Fibroblast of skin of back (primary cell): ENCODE measurements around the gene PYGO2.
"Not testable (repeated sequence)": the region's sequence is repeated elsewhere in the genome, so short reads cannot be mapped to it uniquely, and the experiment has no call there.

Experiments used
- DNase-seq: peaks from one replicate; pipeline ENCODE4 v3.0.0-alpha.2; 2013

Gene PYGO2

DNA sequence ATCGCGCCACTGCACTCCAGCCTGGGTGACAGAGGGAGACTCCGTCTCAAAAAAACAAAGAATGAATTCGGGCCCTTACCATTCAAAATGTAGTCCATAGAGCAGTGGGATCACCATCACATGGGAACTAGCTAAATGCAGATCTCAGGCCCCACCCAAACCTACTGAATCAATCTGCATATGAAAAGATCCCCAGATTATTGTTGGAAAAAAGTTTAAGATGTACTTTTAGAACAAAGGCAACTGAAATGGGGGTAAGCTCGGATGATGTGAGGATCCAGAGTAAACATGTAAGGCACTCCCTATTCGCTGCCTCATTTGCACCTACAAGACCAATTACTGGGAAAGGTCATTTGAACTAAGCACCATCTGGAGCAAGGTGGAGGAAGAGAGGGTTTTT, 20.8 kb upstream of the PYGO2 start:
- DNase-seq, result no peak

DNA sequence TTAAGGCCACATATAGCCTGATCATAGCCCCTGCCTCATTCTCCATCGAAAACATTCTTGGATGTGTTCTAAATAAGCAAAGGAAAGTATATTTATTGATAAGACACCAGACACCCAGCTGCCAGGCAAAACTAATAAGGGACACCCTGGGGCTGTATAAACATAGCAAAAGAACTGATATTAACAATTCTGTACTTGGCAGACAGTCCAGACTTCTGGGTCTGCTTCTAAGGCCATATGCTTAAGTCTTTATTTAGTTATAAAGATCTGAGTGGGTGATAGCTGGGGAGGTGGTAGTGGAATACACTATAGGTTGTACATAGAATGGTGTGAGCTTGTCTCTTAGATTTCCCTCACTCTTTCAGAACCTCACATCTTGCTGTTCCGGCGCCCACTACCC, 16.8 kb upstream of the PYGO2 start:
- no peak for DNase-seq

- DNase-seq, result not testable (repeated sequence)
These were observed 16.2 kb upstream of the PYGO2 start for GRCh38 chr1:154977762-154978161.

- peak; percentile 60 for DNase-seq
These were observed 14.0 kb upstream of the PYGO2 start for GRCh38 chr1:154975409-154976059.

GRCh38 chr1:154974808-154975408, 13.3 kb upstream of the PYGO2 start:
- DNase-seq, result peak; percentile 95

DNA sequence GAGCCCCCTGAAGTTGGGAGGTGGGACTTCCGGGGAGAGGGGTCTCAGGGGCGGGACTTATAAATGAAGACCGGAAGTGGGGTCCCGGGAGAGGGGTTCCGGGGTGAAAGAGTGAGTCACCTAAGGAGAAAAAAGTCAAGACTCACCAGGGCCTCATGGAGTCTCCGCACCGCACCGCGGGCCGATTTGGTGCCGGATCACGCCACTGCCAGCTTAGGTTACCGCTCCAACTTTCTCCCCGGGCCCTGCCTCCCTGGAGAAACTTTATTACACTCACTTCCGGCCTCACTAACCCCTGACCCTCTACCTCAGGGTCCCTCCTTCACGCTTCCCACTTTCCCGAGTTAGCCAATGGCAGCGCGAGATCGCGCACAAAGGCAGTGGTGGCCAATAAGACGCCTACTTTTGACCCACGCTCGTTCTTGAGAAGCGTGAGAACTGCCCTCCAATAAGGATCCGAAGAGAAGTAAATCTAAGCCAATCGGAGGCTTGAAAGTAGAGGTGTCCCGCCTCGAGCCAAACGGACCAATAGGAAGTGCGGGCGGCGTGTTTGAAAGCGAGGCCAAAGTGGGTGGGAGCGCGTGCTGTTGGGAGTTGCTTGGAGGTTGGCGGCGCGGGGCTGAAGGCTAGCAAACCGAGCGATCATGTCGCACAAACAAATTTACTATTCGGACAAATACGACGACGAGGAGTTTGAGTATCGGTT, 12.7 kb upstream of the PYGO2 start, which contains the start of gene CKS1B:
TSS of gene CKS1B (plus strand) at position 580 of the 706 bp plus-strand sequence. CDS start at position 645, 65 bp downstream.
- DNase-seq, result peak; percentile 100

DNA sequence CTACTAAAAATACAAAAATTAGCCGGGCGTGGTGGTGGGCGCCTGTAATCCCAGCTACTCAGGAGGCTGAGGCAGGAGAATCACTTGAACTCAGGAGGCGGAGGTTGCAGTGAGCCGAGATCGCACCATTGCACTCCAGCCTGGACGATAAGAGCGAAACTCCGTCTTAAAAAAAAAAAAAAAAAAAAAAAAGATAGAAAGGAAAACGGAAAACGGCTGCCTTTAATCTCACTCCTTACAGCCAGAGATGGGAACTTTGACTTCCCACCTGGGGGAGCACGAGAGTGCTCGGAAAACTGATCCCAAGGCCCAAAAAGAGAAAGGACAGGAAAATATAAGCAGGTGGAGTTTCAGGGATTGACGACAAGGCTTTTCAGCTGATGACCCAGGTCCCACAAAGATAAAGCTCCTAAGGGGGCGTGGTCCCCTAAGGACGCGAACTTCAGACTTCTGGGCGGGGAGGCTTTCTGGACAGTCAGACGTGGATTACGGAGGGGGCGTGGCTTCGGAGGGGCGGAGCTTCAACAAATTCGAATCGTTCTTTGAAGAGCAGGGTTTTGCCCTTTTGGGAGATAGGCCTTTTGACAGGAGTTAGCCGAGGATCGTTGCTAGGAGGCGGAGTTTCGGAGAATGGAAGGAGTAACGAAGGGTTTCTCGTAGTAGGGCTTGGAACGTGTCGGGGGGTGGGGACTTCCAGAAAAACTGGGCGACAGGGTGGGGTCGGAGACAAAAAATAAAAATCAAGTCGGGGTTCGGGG, 11.9 kb upstream of the PYGO2 start:
- DNase-seq, result peak; percentile 98

GRCh38 chr1:154972517-154973343, 11.1 kb upstream of the PYGO2 start:
- peak; percentile 99 for DNase-seq

DNA sequence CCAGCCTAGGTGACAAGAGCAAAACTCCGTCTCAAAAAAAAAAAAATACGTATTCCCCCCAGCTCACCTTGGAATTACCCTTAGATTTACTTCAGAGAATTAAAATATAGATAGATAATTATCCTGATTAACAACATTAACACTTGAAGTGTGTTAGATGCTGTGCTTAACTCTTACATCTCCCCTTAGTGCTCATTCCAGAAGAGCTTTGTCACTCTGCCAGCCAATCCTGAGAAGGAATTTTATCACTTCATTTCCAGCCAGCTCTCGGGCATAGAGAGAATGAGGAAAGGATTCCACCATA, 10.6 kb upstream of the PYGO2 start:
- DNase-seq, result peak; percentile 89

DNA sequence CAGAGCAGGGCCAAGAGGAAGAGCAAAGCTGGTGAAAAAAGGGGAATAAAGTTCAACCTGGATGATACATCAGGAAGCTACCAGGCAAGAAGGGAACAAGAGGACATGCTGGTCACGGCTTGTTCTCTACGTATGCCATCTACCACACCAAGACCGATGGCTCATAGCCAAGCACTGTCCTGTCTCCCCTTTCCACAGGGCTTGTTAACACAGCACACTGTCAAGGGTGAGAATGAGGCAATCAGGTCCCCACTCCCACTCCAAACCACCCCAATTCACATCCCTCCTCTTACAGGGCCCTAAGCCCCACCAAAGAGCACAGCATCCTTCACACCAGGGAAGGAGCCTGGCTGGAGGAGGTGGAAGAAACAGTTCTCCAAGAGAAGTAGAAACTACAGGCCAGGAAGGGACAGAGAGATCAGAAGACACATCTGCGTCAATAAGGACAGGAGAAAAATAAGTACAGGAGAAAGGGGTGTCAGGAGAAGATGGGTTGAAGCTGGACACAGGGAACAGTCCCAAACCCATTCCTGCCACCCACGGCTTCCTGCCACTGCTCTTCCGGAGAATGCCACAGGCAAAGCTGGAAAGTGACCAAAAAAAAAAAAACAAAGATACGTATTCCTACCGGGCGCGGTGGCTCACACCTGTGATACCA, 9.9 kb upstream of the PYGO2 start:
- no peak for DNase-seq

DNA sequence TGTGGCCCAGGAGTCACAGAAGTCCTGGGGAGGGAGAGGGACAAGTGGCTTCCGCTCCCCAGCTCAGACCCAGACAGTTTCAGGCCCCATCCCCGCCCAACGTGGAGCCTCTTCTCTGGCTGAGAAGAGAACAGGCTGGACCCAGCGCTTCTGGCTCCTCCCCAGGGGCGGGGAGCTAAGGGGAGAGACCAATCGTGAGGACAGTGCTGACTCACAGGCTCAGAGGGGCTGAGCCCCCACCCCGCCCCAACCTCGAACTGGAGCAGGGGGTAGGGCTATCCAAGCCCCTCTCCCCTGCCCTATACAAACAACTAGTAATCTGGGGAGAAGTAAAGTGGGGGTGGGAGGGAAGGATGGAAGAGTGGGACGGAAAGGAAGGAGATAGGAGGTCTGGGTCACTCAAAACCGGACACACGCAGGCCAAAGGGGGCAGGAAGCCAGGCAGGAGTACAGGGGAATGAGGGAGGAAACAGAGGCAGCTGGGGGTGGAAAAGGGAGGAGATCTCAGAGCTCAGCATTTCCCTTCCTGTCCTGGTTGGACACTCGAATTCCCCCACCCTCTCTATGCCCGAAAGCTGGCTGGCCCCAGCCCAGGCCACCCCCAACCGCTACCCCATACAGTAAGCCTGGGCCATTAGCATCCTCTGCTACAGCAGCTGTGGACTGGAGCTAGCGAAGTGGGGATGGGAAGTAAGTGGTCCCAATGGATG, 9.2 kb upstream of the PYGO2 start, which contains the start of gene SHC1:
TSS of gene SHC1 (minus strand) at position 117 of the 710 bp plus-strand sequence. CDS start 221 bp downstream, outside the sequence.
- peak; percentile 98 for DNase-seq

GRCh38 chr1:154969860-154970452, 8.4 kb upstream of the PYGO2 start:
- no peak for DNase-seq

DNA sequence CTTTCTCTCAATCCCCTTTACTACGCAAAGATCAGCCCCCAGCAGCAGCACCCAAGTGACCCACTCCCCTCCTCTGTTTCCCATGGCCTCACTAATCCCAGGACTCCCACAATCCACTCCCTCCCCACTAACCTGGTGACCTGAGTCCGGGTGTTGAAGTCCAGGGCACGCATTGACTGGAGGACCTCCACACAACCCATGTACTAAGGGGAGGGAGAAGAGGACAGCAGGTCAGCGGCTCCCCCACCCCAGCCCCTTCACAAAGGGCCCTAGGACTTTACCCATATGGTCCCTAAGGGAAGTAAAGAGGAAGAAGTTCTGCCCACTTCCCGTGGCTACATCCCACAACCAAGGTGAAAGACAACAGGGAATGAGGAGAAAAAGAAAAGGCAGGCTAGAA, 7.7 kb upstream of the PYGO2 start:
- no peak for DNase-seq

DNA sequence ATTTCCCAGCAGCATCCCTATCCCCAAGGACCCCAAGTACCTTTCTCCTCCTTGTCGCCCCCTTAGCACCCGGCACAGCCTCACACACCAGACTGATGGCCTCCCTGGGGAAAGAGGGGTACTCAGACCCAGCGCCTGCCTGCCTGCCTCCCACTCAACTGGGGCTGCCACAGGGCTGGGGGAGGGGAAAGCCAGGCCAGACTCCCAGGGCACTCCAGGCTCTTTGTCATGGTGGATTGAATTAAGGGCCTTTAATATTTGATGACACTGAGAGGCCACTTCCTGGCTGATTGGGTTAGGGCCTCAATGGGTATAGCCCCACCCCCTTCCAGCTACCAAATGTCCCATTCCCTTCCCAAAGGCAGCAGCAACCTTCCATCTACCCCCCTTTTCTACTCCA, 7.1 kb upstream of the PYGO2 start:
- DNase-seq, result no peak

GRCh38 chr1:154967331-154967950, 5.9 kb upstream of the PYGO2 start:
- DNase-seq, result no peak

GRCh38 chr1:154966111-154966510, 4.5 kb upstream of the PYGO2 start:
- DNase-seq, result no peak

GRCh38 chr1:154964359-154964758, 2.8 kb upstream of the PYGO2 start:
- no peak for DNase-seq

DNA sequence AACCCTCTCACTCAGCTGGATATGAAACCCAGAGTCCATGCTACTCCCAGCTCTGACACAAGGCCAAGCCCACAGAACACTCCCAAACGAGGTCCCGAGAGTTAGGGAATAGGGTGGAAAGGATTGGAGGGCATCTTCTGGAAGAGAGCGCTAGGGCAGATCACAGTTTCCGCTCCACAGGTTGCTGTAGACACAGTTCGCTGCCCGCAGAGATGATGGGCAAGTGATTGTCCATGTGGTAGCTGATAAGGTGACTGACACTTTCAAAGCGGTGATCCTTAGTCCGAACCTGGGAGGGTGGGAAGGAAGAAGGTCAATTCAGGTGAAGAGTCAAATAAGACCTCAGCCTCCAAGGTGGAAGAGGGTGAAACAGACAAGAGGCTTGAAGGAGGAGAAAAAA, 2.1 kb upstream of the PYGO2 start:
- DNase-seq, result no peak

DNA sequence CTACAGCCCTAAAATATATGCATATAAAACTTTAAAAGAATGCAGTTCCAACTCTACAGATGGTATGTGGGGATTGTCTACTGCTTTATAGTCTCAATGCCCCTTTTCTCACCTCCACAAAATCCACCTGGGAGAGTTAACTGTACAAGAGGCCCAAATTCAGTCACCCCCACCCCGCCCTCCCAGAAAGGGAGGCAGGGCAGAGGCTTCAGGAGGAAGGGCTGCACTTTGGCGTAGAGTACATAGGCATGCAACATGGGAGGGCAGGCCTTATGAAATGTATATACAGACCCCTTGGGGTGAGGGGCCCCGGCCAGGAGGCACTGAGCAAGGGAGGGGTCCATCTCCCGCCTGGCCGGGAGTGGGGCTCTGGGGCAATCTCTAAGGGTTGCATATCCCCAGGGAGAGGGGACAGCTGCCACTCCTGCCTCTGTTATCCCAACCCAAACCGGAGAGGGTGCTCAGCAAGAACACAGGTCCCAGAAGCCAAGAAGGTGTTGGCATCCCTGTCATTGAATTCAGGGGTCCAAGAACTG, 1.3 kb upstream of the PYGO2 start:
- DNase-seq, result no peak
